SKM-1 treated with dmso at 0.1 percent for 144 hours (cell line): Measurements from ENCODE around the gene TESPA1.
"Not testable (repeated sequence)": the region's sequence is repeated elsewhere in the genome, so short reads cannot be mapped to it uniquely, and the experiment has no call there.

Source experiments
- DNase-seq: peaks from one replicate; lab custom pipeline; 2025; ENCODE audit not compliant: unreplicated experiment; lab: John Stamatoyannopoulos, UW

TESPA1 gene

GRCh38 chr12:54949073-54949711, 35.4 kb downstream of the TESPA1 start:
- no peak for DNase-seq

DNA sequence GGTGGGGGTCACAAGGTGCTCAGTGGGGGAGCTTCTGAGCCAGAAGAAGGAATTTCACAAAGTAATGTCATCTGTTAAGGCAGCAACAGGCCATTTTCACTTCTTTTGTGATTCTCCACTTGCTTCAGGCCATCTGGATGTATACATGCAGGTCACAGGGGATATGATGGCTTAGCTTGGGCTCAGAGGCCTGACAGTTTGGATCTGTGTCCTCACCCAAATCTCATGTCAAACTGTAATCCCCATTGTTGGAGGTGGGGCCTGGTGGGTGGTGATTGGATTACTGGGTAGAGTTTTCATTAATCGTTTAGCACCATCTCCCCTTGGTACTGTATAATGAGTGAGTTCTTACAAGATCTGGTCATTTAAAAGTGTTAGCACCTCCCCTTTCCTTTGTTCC, 36.4 kb downstream of the TESPA1 start:
- DNase-seq = no peak

DNA sequence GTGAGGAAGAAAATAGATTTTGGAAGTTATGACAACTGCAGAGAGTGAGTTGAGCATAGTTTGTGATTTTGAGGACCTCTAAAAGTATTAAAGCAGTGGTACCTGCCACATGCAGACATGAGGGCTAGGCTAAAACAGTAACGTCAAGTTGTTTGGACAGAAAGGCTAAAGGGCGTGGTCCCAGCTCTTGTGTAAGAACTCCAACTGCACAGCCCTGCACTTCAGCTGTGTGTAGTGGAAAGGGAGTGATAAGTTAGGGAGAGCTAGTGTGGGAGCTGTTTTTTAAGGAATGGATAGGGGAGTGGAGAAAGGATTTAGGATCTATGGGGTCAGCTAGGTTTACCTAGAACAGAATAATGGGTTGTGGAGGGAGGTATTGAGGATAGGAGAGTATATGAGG, 39.5 kb downstream of the TESPA1 start:
- DNase-seq = no peak

DNA sequence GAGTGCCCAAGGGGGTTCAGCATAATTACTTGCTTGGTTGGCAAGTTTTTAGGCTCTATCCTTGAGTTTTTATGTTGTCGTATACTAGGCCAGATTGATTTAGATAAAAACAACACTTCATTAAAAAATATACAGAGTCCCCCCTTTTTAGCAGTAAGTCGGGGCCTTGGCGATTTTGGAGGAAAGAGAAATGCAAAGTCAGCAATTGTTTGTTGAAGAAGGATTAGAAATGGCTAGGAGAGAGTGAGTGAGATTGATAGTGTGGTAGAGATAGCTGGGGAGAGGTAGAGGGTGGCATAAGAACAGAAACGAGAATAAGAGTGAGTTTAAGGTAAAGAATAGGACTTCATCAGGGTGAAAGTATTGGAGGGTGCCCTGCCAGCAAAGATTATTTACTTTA, 41.3 kb downstream of the TESPA1 start:
- not testable (repeated sequence) for DNase-seq

DNA sequence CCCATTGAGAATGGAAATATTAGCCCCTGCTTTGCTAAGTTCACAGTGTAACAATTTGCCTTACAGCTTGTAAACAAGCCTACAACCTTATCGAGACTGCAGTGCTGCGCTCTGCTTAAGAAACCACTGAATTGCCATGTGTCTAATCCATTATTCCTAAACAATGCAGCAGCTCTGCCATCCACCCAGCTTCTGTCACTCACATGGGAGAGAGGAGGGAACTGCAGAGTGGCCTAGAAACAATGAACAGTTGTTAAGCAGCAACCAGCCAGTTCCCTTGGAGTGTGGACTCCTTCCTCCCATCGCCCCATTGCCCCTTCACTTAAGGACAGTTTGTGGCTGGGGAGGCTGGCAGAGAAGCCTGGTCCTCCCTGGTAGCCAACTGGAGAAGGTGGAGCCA, 42.9 kb downstream of the TESPA1 start:
- DNase-seq = no peak

GRCh38 chr12:54940727-54941315, 43.7 kb downstream of the TESPA1 start:
- DNase-seq = no peak

DNA sequence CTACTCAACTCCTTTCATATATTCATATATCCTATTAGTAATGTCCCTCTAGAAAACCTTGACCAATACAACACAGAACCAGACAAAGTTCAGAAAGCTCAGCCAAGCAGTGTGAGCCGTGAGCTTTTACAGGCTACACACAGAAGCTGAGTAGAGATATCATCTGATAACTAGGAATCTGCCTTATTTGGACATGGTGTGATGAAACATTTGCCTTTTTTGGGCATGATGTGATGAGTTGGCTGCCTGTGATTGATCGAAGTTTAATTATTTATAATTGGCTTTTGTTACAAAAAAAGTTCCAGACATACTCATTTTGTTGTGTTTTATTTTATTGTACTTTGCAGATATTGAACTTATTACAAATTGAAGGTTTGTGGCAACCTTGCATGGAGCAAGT, 46.6 kb downstream of the TESPA1 start:
- DNase-seq = no peak

DNA sequence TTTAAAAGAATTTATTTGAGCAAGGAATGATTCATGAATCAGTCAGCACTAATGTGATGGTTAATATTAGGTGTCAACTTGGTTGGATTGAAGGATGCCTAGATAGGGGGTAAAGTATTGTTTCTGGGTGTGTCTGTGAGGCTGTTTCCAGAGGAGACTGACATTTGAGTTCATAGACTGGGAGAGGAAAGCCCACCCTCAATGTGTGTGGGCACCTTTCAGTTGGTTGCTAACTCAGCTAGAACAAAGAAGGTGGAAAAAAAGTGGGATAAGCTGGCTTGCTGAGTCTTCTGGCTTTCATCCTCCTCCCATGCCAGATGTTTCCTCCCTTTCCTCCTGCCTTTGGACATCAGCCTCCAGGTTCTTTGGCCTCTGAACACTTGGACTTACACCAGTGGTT, 47.2 kb downstream of the TESPA1 start:
- DNase-seq = no peak

GRCh38 chr12:54936736-54937135, 47.8 kb downstream of the TESPA1 start:
- no peak for DNase-seq

DNA sequence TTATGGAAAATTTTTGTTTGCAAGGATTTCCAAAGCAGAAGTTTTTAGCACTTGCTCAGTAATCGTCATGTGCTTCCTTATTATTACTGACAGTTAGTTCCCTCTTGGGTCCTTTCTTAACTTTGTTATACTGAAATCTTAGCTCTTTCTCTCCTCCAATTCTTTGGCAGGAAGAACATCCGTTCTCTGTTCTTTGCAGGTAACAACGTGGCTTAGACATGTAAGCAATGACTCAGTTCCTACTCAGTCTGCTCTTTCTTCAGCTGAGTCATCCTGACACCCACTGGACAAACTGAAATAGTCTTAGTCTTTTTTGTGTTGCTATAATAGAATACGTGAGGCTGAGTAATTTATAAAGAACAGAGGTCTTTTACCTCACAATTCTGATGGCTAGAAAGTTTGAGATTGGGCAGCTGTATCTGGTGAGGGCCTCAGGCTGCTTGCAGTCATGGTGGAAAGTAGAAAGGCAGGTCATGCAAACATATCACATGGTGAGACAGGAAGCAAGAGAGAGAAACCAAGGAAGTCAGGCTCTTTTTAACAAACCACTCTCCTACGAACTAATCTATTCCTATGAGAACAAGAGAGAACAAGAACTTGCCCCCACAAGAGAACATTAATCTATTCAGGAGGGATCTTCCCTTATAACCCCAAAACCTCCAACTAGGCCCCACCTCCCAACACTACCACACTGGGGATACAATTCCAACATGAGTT, 49.2 kb downstream of the TESPA1 start:
- no peak for DNase-seq

DNA sequence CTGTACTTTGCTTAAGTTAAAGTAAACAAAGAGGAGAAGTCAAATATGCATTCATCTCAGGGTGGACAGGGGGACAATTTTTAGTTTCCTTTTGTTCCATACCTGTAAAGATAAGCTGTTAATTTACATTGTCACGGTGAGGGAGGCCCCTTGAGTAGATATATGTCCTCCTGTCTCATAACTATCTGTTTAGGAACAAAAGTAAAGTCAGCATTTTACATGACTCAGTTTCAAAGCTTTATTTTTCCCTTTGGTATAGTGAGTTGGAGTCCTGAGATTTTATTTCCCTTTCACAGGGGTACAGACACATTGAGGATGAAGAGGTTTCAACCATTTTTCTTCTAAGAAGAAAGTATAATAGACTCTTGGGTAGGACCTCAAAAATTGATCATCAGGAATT, 50.1 kb downstream of the TESPA1 start:
- DNase-seq = no peak

- DNase-seq = no peak
Measured at GRCh38 chr12:54933376-54933775, 51.2 kb downstream of the TESPA1 start.

DNA sequence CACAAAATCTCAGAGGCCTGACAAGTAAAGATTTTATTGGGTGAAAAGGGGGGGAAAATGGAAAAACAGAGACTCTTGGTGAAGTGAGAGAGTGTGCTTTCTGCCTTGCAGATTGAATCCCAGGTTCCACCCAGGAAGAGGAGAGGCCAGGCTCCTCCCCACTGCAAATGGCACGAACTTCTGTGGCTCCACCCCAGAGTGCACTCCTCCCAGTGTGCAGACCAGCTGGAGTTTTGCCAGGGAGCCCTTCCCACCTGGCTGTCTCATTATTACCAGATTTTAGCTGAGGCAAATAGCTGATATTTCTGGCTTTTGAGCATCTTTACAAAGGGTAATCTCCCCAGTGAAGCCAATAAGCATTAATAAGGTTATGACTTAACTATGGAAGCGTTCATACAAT, 51.9 kb downstream of the TESPA1 start:
- no peak for DNase-seq

DNA sequence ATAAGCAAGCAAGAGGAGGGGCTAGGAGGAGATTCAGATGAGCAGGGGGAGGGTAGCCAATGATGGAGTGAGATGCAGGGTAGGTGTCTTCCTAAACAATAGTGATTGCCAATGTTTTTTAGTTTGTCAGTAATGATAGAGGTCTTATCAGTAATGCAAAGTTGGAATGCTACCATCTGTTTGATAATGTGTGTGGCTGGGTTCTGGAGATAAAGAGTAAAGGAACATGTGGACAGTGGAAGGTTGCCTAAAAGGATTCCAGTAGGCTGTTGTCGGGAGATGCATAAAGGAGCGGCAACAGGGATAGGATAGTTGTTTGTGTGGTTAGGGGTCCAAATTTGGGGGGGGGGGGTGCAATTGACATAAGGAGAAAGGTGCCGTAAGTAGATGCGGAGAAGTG, 52.5 kb downstream of the TESPA1 start:
- DNase-seq = no peak

DNA sequence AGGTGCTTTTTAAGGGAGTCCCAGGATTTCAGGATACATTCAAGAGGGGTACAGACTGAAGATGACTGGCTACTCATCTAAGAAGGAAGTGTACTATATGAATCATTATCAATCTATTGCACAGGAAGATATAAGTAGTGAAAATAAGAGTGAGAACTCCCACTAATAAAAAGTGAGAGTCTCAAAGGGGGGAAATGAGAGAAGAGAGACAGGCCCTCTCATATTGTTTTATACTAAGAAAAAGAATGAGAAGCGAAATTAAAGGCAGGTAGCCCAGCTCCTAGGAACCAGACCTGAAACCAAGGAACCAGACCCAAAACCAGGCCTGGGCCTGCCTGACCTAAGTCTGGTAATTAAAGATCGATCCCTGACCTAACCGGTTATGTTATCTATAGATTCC, 54.6 kb downstream of the TESPA1 start:
- no peak for DNase-seq

GRCh38 chr12:54926246-54926645, 58.3 kb downstream of the TESPA1 start:
- DNase-seq = no peak

- no peak for DNase-seq
Measured at GRCh38 chr12:54924972-54925707, 59.4 kb downstream of the TESPA1 start.

DNA sequence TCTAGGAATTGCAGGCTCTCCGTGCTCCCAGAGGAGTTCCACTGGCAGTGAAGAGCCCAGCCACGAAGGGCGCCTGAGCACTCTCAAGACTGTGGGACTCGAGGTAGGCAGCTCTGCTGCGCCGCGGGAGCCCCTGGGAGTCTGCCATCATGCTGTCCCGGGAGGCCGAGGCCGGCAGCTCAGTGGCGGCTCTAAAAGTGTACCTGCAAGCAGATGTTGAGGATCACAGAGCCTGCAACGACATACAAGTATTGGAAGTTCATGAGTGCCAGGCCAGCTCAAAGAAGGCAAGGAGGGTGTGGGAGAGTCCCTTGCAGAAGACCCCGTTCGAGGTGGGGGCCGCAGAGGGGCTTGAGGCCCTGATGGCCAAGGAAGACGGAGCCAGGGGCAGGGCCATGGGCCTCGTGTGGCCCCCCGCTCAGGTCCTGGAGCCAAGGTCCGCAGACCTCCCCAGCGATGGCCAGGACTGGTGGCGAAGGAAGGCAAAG, 67.5 kb downstream of the TESPA1 start:
- DNase-seq = no peak
